Liver (tissue), 9 donors: Measurements from ENCODE around the gene CACNA1C. TPM values are rescaled to one million over a fixed set of nuclear protein-coding genes. Genes with fewer than 3 reads are reported as not detected.

ENCODE experiments used
- DNase-seq: peaks from one replicate; pipeline ENCODE4 v3.0.0-alpha.2; 2017; ENCODE audit warnings: low spot score
- H3K27ac ChIP-seq, 2 donors: one replicate each; pipeline ENCODE4 v1.7.0; 2013; ENCODE audit warnings: inconsistent platforms in 2 of 2, low read length in 2 of 2, control low read depth in 1 of 2, low read depth in 1 of 2, mild to moderate bottlenecking in 1 of 2
- H3K27me3 ChIP-seq, 4 donors: one replicate each; pipeline versions ENCODE4 v1.6.1 to v1.7.0; 2013; ENCODE audit warnings: low read length in 3 of 4, inconsistent platforms in 1 of 4, mild to moderate bottlenecking in 1 of 4, moderate library complexity in 1 of 4; ENCODE audit not compliant: control insufficient read depth in 4 of 4, insufficient read depth in 4 of 4
- H3K36me3 ChIP-seq, 4 donors: one replicate each; pipeline versions ENCODE4 v1.6.1 to v1.7.0; 2013; ENCODE audit warnings: low read length in 3 of 4, mild to moderate bottlenecking in 3 of 4, low read depth in 1 of 4, moderate library complexity in 1 of 4; ENCODE audit not compliant: control insufficient read depth in 4 of 4, insufficient read depth in 3 of 4
- H3K4me1 ChIP-seq, 4 donors: one replicate each; pipeline versions ENCODE4 v1.6.1 to v1.7.0; 2013; ENCODE audit warnings: low read length in 3 of 4, mild to moderate bottlenecking in 3 of 4, moderate library complexity in 1 of 4; ENCODE audit not compliant: control insufficient read depth in 4 of 4, insufficient read depth in 4 of 4
- H3K4me3 ChIP-seq, 3 donors: one replicate each; pipeline versions ENCODE4 v1.6.1 to v1.7.0; 2013; ENCODE audit warnings: low read length in 3 of 3, control low read depth in 1 of 3, low read depth in 1 of 3, mild to moderate bottlenecking in 1 of 3
- H3K9ac ChIP-seq, 2 donors: one replicate each; pipeline ENCODE4 v1.7.0; 2013; ENCODE audit warnings: low read length in 2 of 2, mild to moderate bottlenecking in 2 of 2, moderate library complexity in 2 of 2, control low read depth in 1 of 2, low read depth in 1 of 2
- H3K9me3 ChIP-seq, 4 donors: one replicate each; pipeline versions ENCODE4 v1.6.1 to v1.7.0; 2013; ENCODE audit warnings: low read length in 3 of 4; ENCODE audit not compliant: control insufficient read depth in 4 of 4
- EGR1 ChIP-seq, 2 donors: IDR thresholded peaks; 2 replicates each; pipeline ENCODE4 v1.6.1; 2016 to 2018; ENCODE audit warnings: antibody characterized with exemption in 2 of 2, low read depth in 2 of 2
- FOXA1 ChIP-seq: IDR thresholded peaks from 2 replicates; pipeline ENCODE4 v1.6.1; 2016; ENCODE audit warnings: antibody characterized with exemption
- FOXA2 ChIP-seq: IDR thresholded peaks from 2 replicates; pipeline ENCODE4 v1.6.1; 2016; ENCODE audit warnings: antibody characterized with exemption
- GABPA ChIP-seq, 2 donors: IDR thresholded peaks in 1 of 2; conservative IDR thresholded peaks in 1 of 2; 2 replicates each; pipeline ENCODE4 v1.6.1; 2016; ENCODE audit warnings: antibody characterized with exemption in 2 of 2, mild to moderate bottlenecking in 1 of 2, moderate library complexity in 1 of 2
- HNF4A ChIP-seq, 2 donors: conservative IDR thresholded peaks; 2 replicates each; pipeline ENCODE4 v1.6.1; 2016; ENCODE audit warnings: antibody characterized with exemption in 2 of 2, mild to moderate bottlenecking in 2 of 2
- HNF4G ChIP-seq: IDR thresholded peaks from 2 replicates; pipeline ENCODE4 v1.6.1; 2016; ENCODE audit warnings: antibody characterized with exemption
- JUND ChIP-seq, 2 donors: IDR thresholded peaks; 2 replicates each; pipeline ENCODE4 v1.6.1; 2016; ENCODE audit warnings: antibody characterized with exemption in 2 of 2
- NR2F2 ChIP-seq: IDR thresholded peaks from 2 replicates; pipeline ENCODE4 v1.6.1; 2016; ENCODE audit warnings: antibody characterized with exemption
- RAD21 ChIP-seq, 2 donors: IDR thresholded peaks; 2 replicates each; pipeline ENCODE4 v1.6.1; 2016; ENCODE audit warnings: antibody characterized with exemption in 2 of 2, mild to moderate bottlenecking in 2 of 2
- RXRA ChIP-seq, 2 donors: IDR thresholded peaks; 2 replicates each; pipeline ENCODE4 v1.6.1; 2017 to 2018; ENCODE audit warnings: antibody characterized with exemption in 2 of 2, mild to moderate bottlenecking in 1 of 2
- SP1 ChIP-seq: IDR thresholded peaks from 2 replicates; pipeline ENCODE4 v1.6.1; 2018; ENCODE audit warnings: antibody characterized with exemption, mild to moderate bottlenecking
- TAF1 ChIP-seq: conservative IDR thresholded peaks from 2 replicates; pipeline ENCODE4 v1.6.1; 2016; ENCODE audit warnings: antibody characterized with exemption, mild to moderate bottlenecking
- YY1 ChIP-seq: IDR thresholded peaks from 2 replicates; pipeline ENCODE4 v1.6.1; 2016; ENCODE audit warnings: antibody characterized with exemption, mild to moderate bottlenecking
- WGBS: extraction: QIAGEN DNeasy Blood & Tissue Kit; methylation state at CpG from one replicate; pipeline ENCODE4 v1.1.7; 2013; 5-methylcytosine and 5-hydroxymethylcytosine counted together
- polyA plus RNA-seq, 2 donors: library from polyadenylated mRNA; stranded (reverse) in 1 of 2; unstranded in 1 of 2; fragments of 200-250 nt in 1 of 2; fragments of >200 nt in 1 of 2; fragmentation: Nextera tagmentation in 1 of 2; extraction: Ambion mirVana in 1 of 2; gene quantifications; one replicate each; pipeline versions ENCODE4 v1.2.1 to v1.2.3, GENCODE V29; 2013 to 2015
- total RNA-seq, 2 donors: library from RNA; depleted of rRNA; stranded (reverse); fragments of >200 nt; gene quantifications; one replicate each; pipeline ENCODE4 v1.2.3, GENCODE V29; 2014
- TF ChIP-seq, protein P1 (sequence below): IDR thresholded peaks from 2 replicates; pipeline ENCODE4 v1.6.1; 2016; ENCODE audit warnings: antibody characterized with exemption
- TF ChIP-seq, protein P2 (sequence below): fragments of 150-350 bp; IDR thresholded peaks from 2 replicates; pipeline ENCODE4 v1.5.1; 2017; ENCODE audit warnings: improper control_type of control experiment, low read depth, low read length; ENCODE audit not compliant: missing input control
- TF ChIP-seq, protein P3 (sequence below): IDR thresholded peaks from 2 replicates; pipeline ENCODE4 v1.6.1; 2016; ENCODE audit warnings: antibody characterized with exemption, mild to moderate bottlenecking
- TF ChIP-seq, protein P4 (sequence below): IDR thresholded peaks from 2 replicates; pipeline ENCODE4 v1.6.1; 2016; ENCODE audit warnings: antibody characterized with exemption
- TF ChIP-seq, protein P5 (sequence below): IDR thresholded peaks from 2 replicates; pipeline ENCODE4 v1.6.1; 2016; ENCODE audit warnings: antibody characterized with exemption
- donor health status: healthy.
- donor health status: healthy.
- donor health status: healthy.
- donor health status: healthy.
- donor health status: healthy.

The CACNA1C gene
- total and polyA plus RNA-seq, 4 donors, result 0.23 to 1.9 (median 0.41) TPM

DNA sequence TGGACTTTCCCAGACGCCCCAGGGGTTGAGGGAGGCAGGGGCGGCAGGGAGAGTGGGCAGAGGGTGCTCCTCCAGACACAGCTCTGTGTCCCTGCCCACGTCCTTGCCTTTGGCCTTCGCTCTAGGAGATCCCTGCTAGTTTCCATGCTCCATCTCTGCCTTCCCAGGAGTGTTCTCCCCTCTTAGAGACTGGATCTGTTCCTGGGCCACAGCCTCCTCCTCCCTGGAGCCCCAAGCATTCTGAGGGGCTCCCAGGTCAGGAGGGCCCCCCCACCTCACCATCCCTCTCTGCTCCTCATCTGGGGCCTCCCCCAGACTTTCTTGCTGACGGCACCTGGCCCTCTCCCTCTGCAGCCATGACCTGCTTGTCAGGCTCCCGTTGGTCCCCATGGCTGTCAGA, 526.0 kb downstream of the CACNA1C start:
- Histone ChIP-seq H3K27me3 (peaks cover 0 to 4% (median 0%) of the 10 kb centered on the region in 4 donors), H3K4me3 (no peak overlapping the region), H3K27ac (no peak overlapping the region), H3K36me3 (no peaks in the 10 kb centered on the region), H3K9ac (no peak overlapping the region), H3K9me3 (no peaks in the 10 kb centered on the region), H3K4me1 (peaks cover 0 to 3% (median 1%) of the 10 kb centered on the region in 4 donors)
- no peak for DNase-seq
- WGBS, result 88% methylated on average over 6 of the region's 6 CpGs
- TF ChIP-seq, protein P1, sequence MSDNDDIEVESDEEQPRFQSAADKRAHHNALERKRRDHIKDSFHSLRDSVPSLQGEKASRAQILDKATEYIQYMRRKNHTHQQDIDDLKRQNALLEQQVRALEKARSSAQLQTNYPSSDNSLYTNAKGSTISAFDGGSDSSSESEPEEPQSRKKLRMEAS, result no peak
- TF ChIP-seq HNF4A (conservative IDR thresholded peaks at IDR 0.05), result no peak
- TF ChIP-seq RXRA (IDR thresholded peaks at IDR 0.05), result no peak
- TF ChIP-seq, protein P2, sequence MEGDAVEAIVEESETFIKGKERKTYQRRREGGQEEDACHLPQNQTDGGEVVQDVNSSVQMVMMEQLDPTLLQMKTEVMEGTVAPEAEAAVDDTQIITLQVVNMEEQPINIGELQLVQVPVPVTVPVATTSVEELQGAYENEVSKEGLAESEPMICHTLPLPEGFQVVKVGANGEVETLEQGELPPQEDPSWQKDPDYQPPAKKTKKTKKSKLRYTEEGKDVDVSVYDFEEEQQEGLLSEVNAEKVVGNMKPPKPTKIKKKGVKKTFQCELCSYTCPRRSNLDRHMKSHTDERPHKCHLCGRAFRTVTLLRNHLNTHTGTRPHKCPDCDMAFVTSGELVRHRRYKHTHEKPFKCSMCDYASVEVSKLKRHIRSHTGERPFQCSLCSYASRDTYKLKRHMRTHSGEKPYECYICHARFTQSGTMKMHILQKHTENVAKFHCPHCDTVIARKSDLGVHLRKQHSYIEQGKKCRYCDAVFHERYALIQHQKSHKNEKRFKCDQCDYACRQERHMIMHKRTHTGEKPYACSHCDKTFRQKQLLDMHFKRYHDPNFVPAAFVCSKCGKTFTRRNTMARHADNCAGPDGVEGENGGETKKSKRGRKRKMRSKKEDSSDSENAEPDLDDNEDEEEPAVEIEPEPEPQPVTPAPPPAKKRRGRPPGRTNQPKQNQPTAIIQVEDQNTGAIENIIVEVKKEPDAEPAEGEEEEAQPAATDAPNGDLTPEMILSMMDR, result no peak
- TF ChIP-seq NR2F2, result no peak
- TF ChIP-seq JUND (IDR thresholded peaks at IDR 0.05), result no peak
- TF ChIP-seq YY1, result no peak
- TF ChIP-seq EGR1 (IDR thresholded peaks at IDR 0.05; ENCODE audit: low read depth in 2 of 2), result no peak
- no peak for TF ChIP-seq HNF4G
- TF ChIP-seq SP1, result no peak
- no peak for TF ChIP-seq TAF1
- no peak for TF ChIP-seq RAD21 (IDR thresholded peaks at IDR 0.05)
- TF ChIP-seq, protein P3, sequence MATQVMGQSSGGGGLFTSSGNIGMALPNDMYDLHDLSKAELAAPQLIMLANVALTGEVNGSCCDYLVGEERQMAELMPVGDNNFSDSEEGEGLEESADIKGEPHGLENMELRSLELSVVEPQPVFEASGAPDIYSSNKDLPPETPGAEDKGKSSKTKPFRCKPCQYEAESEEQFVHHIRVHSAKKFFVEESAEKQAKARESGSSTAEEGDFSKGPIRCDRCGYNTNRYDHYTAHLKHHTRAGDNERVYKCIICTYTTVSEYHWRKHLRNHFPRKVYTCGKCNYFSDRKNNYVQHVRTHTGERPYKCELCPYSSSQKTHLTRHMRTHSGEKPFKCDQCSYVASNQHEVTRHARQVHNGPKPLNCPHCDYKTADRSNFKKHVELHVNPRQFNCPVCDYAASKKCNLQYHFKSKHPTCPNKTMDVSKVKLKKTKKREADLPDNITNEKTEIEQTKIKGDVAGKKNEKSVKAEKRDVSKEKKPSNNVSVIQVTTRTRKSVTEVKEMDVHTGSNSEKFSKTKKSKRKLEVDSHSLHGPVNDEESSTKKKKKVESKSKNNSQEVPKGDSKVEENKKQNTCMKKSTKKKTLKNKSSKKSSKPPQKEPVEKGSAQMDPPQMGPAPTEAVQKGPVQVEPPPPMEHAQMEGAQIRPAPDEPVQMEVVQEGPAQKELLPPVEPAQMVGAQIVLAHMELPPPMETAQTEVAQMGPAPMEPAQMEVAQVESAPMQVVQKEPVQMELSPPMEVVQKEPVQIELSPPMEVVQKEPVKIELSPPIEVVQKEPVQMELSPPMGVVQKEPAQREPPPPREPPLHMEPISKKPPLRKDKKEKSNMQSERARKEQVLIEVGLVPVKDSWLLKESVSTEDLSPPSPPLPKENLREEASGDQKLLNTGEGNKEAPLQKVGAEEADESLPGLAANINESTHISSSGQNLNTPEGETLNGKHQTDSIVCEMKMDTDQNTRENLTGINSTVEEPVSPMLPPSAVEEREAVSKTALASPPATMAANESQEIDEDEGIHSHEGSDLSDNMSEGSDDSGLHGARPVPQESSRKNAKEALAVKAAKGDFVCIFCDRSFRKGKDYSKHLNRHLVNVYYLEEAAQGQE, result no peak
- no peak for TF ChIP-seq GABPA (IDR thresholded peaks at IDR 0.05 in 1 of 2, conservative IDR thresholded peaks at IDR 0.05 in 1 of 2)
- TF ChIP-seq, protein P4, sequence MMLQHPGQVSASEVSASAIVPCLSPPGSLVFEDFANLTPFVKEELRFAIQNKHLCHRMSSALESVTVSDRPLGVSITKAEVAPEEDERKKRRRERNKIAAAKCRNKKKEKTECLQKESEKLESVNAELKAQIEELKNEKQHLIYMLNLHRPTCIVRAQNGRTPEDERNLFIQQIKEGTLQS, result no peak
- no peak for TF ChIP-seq FOXA2
- TF ChIP-seq, protein P5, sequence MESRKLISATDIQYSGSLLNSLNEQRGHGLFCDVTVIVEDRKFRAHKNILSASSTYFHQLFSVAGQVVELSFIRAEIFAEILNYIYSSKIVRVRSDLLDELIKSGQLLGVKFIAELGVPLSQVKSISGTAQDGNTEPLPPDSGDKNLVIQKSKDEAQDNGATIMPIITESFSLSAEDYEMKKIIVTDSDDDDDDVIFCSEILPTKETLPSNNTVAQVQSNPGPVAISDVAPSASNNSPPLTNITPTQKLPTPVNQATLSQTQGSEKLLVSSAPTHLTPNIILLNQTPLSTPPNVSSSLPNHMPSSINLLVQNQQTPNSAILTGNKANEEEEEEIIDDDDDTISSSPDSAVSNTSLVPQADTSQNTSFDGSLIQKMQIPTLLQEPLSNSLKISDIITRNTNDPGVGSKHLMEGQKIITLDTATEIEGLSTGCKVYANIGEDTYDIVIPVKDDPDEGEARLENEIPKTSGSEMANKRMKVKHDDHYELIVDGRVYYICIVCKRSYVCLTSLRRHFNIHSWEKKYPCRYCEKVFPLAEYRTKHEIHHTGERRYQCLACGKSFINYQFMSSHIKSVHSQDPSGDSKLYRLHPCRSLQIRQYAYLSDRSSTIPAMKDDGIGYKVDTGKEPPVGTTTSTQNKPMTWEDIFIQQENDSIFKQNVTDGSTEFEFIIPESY, result no peak
- TF ChIP-seq FOXA1, result no peak
